IMR-90 (cell line): ENCODE measurements around the gene ARFGAP3. TPM values are rescaled to one million over a fixed set of nuclear protein-coding genes. Genes with fewer than 3 reads are reported as not detected.

ENCODE experiments used
- CTCF ChIP-seq: conservative IDR thresholded peaks from 2 replicates; pipeline ENCODE4 v1.5.1; 2012; ENCODE audit warnings: mild to moderate bottlenecking, low read depth, low read length, improper control_type of control experiment
- ELK1 ChIP-seq: fragments of 150-350 bp; IDR thresholded peaks from 2 replicates; pipeline ENCODE4 v1.6.1; 2016; ENCODE audit warnings: low read depth, mild to moderate bottlenecking, low read length, moderate library complexity, borderline replicate concordance
- NFE2L2 ChIP-seq: fragments of 150-350 bp; IDR thresholded peaks from 2 replicates; pipeline ENCODE4 v1.6.1; 2016; ENCODE audit warnings: low read depth, mild to moderate bottlenecking, low read length
- SMC3 ChIP-seq: fragments of 150-350 bp; IDR thresholded peaks from 2 replicates; pipeline ENCODE4 v1.6.1; 2016; ENCODE audit warnings: low read depth, mild to moderate bottlenecking, antibody characterized with exemption, low read length, moderate library complexity
- polyA plus RNA-seq, 3 experiments: library from polyadenylated mRNA; depleted of rRNA; stranded (reverse); fragments of >200 nt; gene quantifications; 2 replicates each; pipeline ENCODE4 v1.2.3, GENCODE V29; 2012; ENCODE audit warnings: low replicate concordance in 1 of 3
- total RNA-seq: library from RNA; depleted of rRNA; stranded (reverse); fragments of >200 nt; gene quantifications from 2 replicates; pipeline ENCODE4 v1.2.3, GENCODE V29; 2012

ARFGAP3 gene
- total and polyA plus RNA-seq, 2 of the 4 experiments (the other 2 are of a cell fraction) = 50.0 to 70.1 TPM

GRCh38 chr22:42856865-42857704 is at the start of gene ARFGAP3 (continued):
- no peak for TF ChIP-seq ELK1
- TF ChIP-seq SMC3 = no peak
- TF ChIP-seq NFE2L2 = no peak
- TF ChIP-seq CTCF = no peak
